AG04450 (cell line): ENCODE data around the gene ATG4D. TPM values are rescaled to one million over a fixed set of nuclear protein-coding genes. Genes with fewer than 3 reads are reported as not detected.

Experiments used
- CTCF ChIA-PET: fragments of 300-600, 350-600 bp; formaldehyde crosslinking; extraction: SDS; loops from one replicate; lab custom pipeline; 2022; ENCODE audit warnings: antibody characterized with exemption, inconsistent platforms; lab: Charles Lee
- POLR2A ChIA-PET: fragments of 350-600 bp; formaldehyde crosslinking; extraction: SDS; loops from one replicate; lab custom pipeline; 2021; ENCODE audit warnings: antibody characterized with exemption, inconsistent platforms; lab: Yijun Ruan, JAX
- DNase-seq: peaks from one replicate; pipeline ENCODE4 v3.0.0-alpha.2; 2011; ENCODE audit warnings: low read depth, low spot score
- H3K27ac ChIP-seq: one replicate; pipeline ENCODE4 v1.5.1; 2012; ENCODE audit warnings: low read depth, low read length, control low read depth
- H3K27me3 ChIP-seq: one replicate; pipeline ENCODE4 v1.6.0; 2012; ENCODE audit warnings: low read length; ENCODE audit not compliant: control insufficient read depth, insufficient read depth
- H3K4me3 ChIP-seq: 2 replicates; pipeline ENCODE4 v1.5.1; 2011; ENCODE audit warnings: mild to moderate bottlenecking, low read depth, low read length, control low read depth
- H3K9me3 ChIP-seq: 2 replicates; pipeline ENCODE4 v1.5.1; 2012; ENCODE audit warnings: low read length; ENCODE audit not compliant: control insufficient read depth, insufficient read depth
- CTCF ChIP-seq: IDR thresholded peaks from 2 replicates; pipeline ENCODE4 v1.5.1; 2011; ENCODE audit warnings: low read depth, low read length, control low read depth, inconsistent platforms
- polyA plus RNA-seq: library from polyadenylated mRNA; depleted of rRNA; stranded (reverse); fragments of >200 nt; gene quantifications from 2 replicates; pipeline ENCODE4 v1.2.3, GENCODE V29; 2011; rRNA removed
- small RNA-seq: library from RNA; depleted of rRNA; stranded (forward); fragments of <200 nt; gene quantifications from one replicate; pipeline ENCODE3, GENCODE V24; 2012; ENCODE audit warnings: low read depth; ENCODE audit not compliant: insufficient read length

The ATG4D gene
- polyA plus RNA-seq, 1 experiment = 4.6 TPM

GRCh38 chr19:10593820-10594637 is 50.3 kb downstream of the ATG4D start:
- Histone ChIP-seq H3K4me3 (no peak overlapping the region), H3K9me3 (no peaks in the 10 kb centered on the region), H3K27ac (no peak overlapping the region), H3K27me3 (peaks cover 8% of the 10 kb centered on the region)
- TF ChIP-seq CTCF = no peak
- no peak for DNase-seq
- ChIA-PET POLR2A (no interaction called here), CTCF (interaction anchor here (1.7 to 2.2 kb wide), 2 partner anchors 13 to 50 kb away, joined by 4 to 13 read pairs; no protein-coding TSS in a partner anchor)

- Histone ChIP-seq H3K4me3 (no peak overlapping the region), H3K27me3 (peaks cover 11% of the 10 kb centered on the region), H3K27ac (no peak overlapping the region), H3K9me3 (no peaks in the 10 kb centered on the region; the same call in 1 of the 2 replicates)
- TF ChIP-seq CTCF = no peak
- CTCF ChIA-PET = interaction anchor here (0.6 to 2.6 kb wide), 4 partner anchors 19 to 1009 kb away, joined by 4 to 8 read pairs (median 7); no protein-coding TSS in a partner anchor
- no peak for DNase-seq
- POLR2A ChIA-PET = no interaction called here
Observed at GRCh38 chr19:10600149-10600548, 56.4 kb downstream of the ATG4D start.

DNA sequence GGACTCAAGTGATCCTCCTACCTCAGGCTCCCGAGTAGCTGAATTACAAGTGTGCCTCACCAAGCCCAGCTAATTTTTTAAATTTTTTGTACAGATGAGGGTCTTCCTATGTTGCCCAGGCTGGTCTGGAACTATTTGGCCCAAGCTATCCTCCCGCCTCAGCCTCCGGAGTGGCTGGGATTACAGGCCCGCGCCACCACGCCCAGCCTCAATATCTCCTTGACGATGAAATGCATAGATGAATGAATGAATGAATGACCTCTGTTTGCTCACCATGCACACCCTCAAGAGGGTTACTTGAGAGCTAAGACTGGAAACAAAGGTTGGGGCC is 58.3 kb downstream of the ATG4D start:
- ChIA-PET POLR2A (interaction anchor here (0.5 to 1.2 kb wide), 3 partner anchors 16 to 71 kb away, joined by 3 to 8 read pairs (median 4); no protein-coding TSS in a partner anchor), CTCF (interaction anchor here (0.8 to 2.6 kb wide), 4 partner anchors 21 to 98 kb away, joined by 3 to 8 read pairs (median 6); no protein-coding TSS in a partner anchor)
- DNase-seq = no peak
- Histone ChIP-seq H3K27me3 (peaks cover 11% of the 10 kb centered on the region), H3K4me3 (no peak overlapping the region), H3K9me3 (no peaks in the 10 kb centered on the region; the same call in 1 of the 2 replicates), H3K27ac (no peak overlapping the region)
- no peak for TF ChIP-seq CTCF

DNA sequence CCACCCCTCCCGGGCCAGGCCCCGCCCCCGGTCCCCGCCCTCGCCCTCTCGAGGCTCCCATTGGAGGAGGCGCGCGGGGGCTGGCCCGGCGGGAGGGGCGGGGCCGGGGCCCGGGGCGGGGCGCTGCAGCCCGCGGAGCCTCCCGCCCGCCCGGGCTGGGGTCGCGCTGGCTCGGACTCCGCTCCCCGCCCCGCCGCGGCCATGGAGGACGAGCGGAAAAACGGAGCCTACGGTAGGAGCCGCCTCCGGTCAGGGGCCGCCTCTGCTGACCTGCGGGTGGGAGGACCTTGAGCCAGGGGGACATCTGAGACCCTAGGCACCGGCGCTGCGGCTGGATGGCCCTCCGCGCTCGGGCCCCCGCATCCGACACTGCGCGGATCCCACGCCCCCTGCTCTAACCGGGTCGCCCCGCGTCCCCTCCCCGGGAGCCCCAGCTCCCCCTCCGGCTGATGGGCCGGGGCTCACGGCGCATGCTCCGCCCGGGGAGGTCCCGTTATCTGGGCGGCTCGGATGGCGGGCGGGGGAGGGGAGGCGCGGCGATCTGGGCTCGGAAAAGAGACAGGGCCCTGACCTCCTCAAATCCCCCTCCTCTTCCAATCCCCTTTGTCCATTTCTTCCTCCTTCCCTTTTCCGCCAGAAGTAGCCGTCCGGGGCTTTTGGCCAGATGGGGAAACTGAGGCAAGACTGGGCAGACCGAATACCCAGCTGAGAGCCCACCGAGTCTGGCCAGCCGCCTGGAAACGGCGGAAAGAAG is 58.8 kb downstream of the ATG4D start:
- POLR2A ChIA-PET = interaction anchor here (0.5 to 1.2 kb wide), 3 partner anchors 15 to 71 kb away, joined by 3 to 8 read pairs (median 4); no protein-coding TSS in a partner anchor
- TF ChIP-seq CTCF = no peak
- H3K9me3 ChIP-seq = no peaks in the 10 kb centered on the region; the same call in 1 of the 2 replicates
- no peak for DNase-seq
- H3K4me3 ChIP-seq = peak overlapping the region; percentile 92
- CTCF ChIA-PET = interaction anchor here (0.8 to 2.6 kb wide), 4 partner anchors 22 to 97 kb away, joined by 3 to 8 read pairs (median 6); no protein-coding TSS in a partner anchor
- peaks cover 10% of the 10 kb centered on the region for H3K27me3 ChIP-seq
- peak overlapping the region; percentile 47 for H3K27ac ChIP-seq

Small RNA genes within 50 kb of the gene (small RNA-seq; reads per million reads assigned to genes)
- gene MIR1238 (not detected), gene RNU7-140P (not detected)

Other genes with a start within 250 kb of the ATG4D start
- 0.62 and 0.74 TPM in 2 replicates for gene ZGLP1, start 234.1 kb upstream of the ATG4D start, polyA plus RNA-seq
- 20.8 and 30.0 TPM in 2 replicates for gene FDX2, start 227.9 kb upstream of the ATG4D start, polyA plus RNA-seq
- 2.2 and 4.1 TPM in 2 replicates for gene RAVER1, start 210.4 kb upstream of the ATG4D start, polyA plus RNA-seq
- 6.7 and 10.1 TPM in 2 replicates for gene ICAM3, start 204.3 kb upstream of the ATG4D start, polyA plus RNA-seq
- gene TYK2, start 163.3 kb upstream of the ATG4D start, polyA plus RNA-seq = 29.1 and 52.8 TPM in 2 replicates
- gene CDC37, start 140.4 kb upstream of the ATG4D start, polyA plus RNA-seq = 268 and 340 TPM in 2 replicates
- 2.9 and 5.1 TPM in 2 replicates for gene PDE4A, start 123.4 kb upstream of the ATG4D start, polyA plus RNA-seq
- gene KEAP1, start 40.5 kb upstream of the ATG4D start, polyA plus RNA-seq = 46.7 and 64.3 TPM in 2 replicates
- gene S1PR5, start 26.5 kb upstream of the ATG4D start, polyA plus RNA-seq = 0.10 and 0.11 TPM in 2 replicates
- 11.1 and 11.3 TPM in 2 replicates for gene KRI1, start 22.1 kb downstream of the ATG4D start, polyA plus RNA-seq
- gene CDKN2D, start 25.1 kb downstream of the ATG4D start, polyA plus RNA-seq = 3.9 and 4.3 TPM in 2 replicates
- 0.17 TPM in 1 of 2 replicates, not detected in the other for gene AP1M2, start 43.4 kb downstream of the ATG4D start, polyA plus RNA-seq
- 80.5 and 81.4 TPM in 2 replicates for gene SLC44A2, start 81.6 kb downstream of the ATG4D start, polyA plus RNA-seq
- gene ILF3, start 110.4 kb downstream of the ATG4D start, polyA plus RNA-seq = 143 and 155 TPM in 2 replicates
- 19.5 and 25.3 TPM in 2 replicates for gene QTRT1, start 157.5 kb downstream of the ATG4D start, polyA plus RNA-seq
- 36.9 and 49.1 TPM in 2 replicates for gene DNM2, start 174.2 kb downstream of the ATG4D start, polyA plus RNA-seq